B cell (primary cell): ENCODE measurements around the gene CMIP.

Experiments used
- CTCF ChIP-seq: fragments of 200-600 bp; IDR thresholded peaks from one replicate; pipeline ENCODE4 v1.8.0; 2022; ENCODE audit warnings: antibody characterized with exemption, mild to moderate bottlenecking
- EZH2 ChIP-seq: IDR thresholded peaks from 2 replicates; pipeline ENCODE4 v1.6.1; 2012; ENCODE audit warnings: borderline replicate concordance, low read depth, mild to moderate bottlenecking, moderate library complexity, low read length; ENCODE audit not compliant: insufficient read depth, poor library complexity, severe bottlenecking

DNA sequence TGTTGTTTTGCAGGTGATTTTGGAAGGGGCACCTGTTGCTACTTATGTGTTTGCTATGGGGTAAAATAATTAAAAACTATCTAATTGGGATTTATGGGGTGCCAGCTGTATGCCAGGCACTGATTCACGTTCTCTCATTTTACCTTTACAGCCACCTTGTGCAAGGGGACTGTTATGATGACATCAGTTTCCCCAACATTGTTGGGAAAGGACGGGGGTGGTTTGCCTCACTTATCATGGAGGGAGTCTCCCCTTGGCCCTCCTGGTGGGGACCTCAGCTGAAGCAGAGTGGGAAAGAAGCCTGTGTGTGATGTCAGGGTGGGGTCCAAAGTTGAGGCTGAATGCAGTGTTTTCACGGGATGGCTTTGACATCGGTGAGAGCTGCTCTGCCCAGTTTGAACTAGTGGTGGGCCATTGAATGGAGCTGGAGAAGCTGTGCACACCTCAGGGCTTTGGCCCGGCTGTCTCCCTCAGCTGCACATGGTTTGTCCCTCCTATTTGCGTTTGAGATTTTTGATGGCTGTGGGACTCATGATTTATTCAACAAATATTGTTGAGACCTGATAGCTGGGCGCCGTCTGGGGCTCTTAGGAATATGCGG, 36.1 kb downstream of the CMIP start:
- TF ChIP-seq CTCF = no peak
- no peak for TF ChIP-seq EZH2
